Esophagus muscularis mucosa (tissue), 4 donors: ENCODE data around the gene BTBD7. TPM values are rescaled to one million over a fixed set of nuclear protein-coding genes. Genes with fewer than 3 reads are reported as not detected.

Source experiments
- DNase-seq: peaks from one replicate; pipeline ENCODE4 v3.0.0-alpha.2; 2017; ENCODE audit errors: extremely low spot score
- H3K27ac ChIP-seq, 4 donors: fragments of 200-600 bp; sonication (generic); replicated peaks in 1 of 4; 1 replicate in 3 of 4; 2 replicates in 1 of 4; pipeline ENCODE4 v1.5.1; 2016 to 2019; ENCODE audit warnings: mild to moderate bottlenecking in 1 of 4
- H3K27me3 ChIP-seq, 4 donors: fragments of 200-600 bp; sonication (generic); one replicate each; pipeline versions ENCODE4 v1.5.1 to v1.6.0; 2016 to 2019
- H3K36me3 ChIP-seq, 4 donors: fragments of 200-600 bp; sonication (generic); one replicate each; pipeline ENCODE4 v1.5.1; 2016 to 2019
- H3K4me1 ChIP-seq, 4 donors: fragments of 200-600 bp; sonication (generic); one replicate each; pipeline ENCODE4 v1.5.1; 2016 to 2019
- H3K4me3 ChIP-seq, 4 donors: fragments of 200-600 bp; sonication (generic); 1 replicate in 2 of 4; 2 replicates in 2 of 4; pipeline ENCODE4 v1.5.1; 2016 to 2019; ENCODE audit warnings: mild to moderate bottlenecking in 4 of 4, moderate library complexity in 1 of 4
- H3K9me3 ChIP-seq, 4 donors: fragments of 200-600 bp; sonication (generic); 1 replicate in 3 of 4; 2 replicates in 1 of 4; pipeline ENCODE4 v1.5.1; 2016 to 2019
- CTCF ChIP-seq, 3 experiments: fragments of 200-600 bp in 2 of 3; fragments of 450-650 bp in 1 of 3; sonication (generic) in 2 of 3; IDR thresholded peaks; one replicate each; pipeline ENCODE4 v1.5.1; 2017 to 2019; ENCODE audit warnings: antibody characterized with exemption in 3 of 3, mild to moderate bottlenecking in 2 of 3, moderate library complexity in 1 of 3
- EP300 ChIP-seq: sonication (generic); formaldehyde crosslinking; IDR thresholded peaks from one replicate; pipeline ENCODE4 v1.6.1; 2017; ENCODE audit warnings: antibody characterized with exemption
- POLR2A ChIP-seq: fragments of 450-650 bp; IDR thresholded peaks from one replicate; pipeline ENCODE4 v1.6.1; 2017; ENCODE audit warnings: antibody characterized with exemption, moderate library complexity, mild to moderate bottlenecking, low read depth
- POLR2AphosphoS5 ChIP-seq, 2 donors: sonication (generic); formaldehyde crosslinking; IDR thresholded peaks; one replicate each; pipeline ENCODE4 v1.6.1; 2017; ENCODE audit warnings: antibody characterized with exemption in 2 of 2
- WGBS: methylation state at CpG from one replicate; pipeline ENCODE4 v1.1.5; 2018; 5-methylcytosine and 5-hydroxymethylcytosine counted together
- intact Hi-C: fragments of 100-400 bp; cut with DNase I; formaldehyde crosslinking; loops from one replicate; pipeline ENCODE4 v1.15.1; 2023
- total RNA-seq, 4 donors: library from RNA; depleted of rRNA; stranded (reverse); fragments of >200 nt; gene quantifications; one replicate each; pipeline versions ENCODE4 v1.1.0 to v1.2.1, GENCODE V29; 2016

Gene BTBD7
- total RNA-seq, 4 donors from 2014 or later = 28.8 to 35.7 (median 30.1) TPM

- Histone ChIP-seq H3K4me3 (no peak overlapping the region), H3K27ac (no peak overlapping the region), H3K9me3 (no peaks in the 10 kb centered on the region), H3K4me1 (peaks cover 11 to 47% (median 39%) of the 10 kb centered on the region in 4 donors), H3K27me3 (no peaks in the 10 kb centered on the region), H3K36me3 (peaks cover 0 to 1% (median 0%) of the 10 kb centered on the region in 4 donors)
- WGBS = 86% methylated on average over 5 of the region's 5 CpGs
- intact Hi-C loops = no loop called here
- no peak for DNase-seq
- TF ChIP-seq CTCF (IDR thresholded peaks at IDR 0.05) (no peak), POLR2A (no peak), EP300 (no peak), POLR2AphosphoS5 (IDR thresholded peaks at IDR 0.05) (no peak)
These were observed 13.9 kb downstream of the BTBD7 start for GRCh38 chr14:93318927-93319326.

- peaks cover 11 to 42% (median 39%) of the 10 kb centered on the region in 4 donors for H3K4me1 ChIP-seq
- TF ChIP-seq EP300 (no peak), POLR2A (no peak), CTCF (IDR thresholded peaks at IDR 0.05) (no peak), POLR2AphosphoS5 (IDR thresholded peaks at IDR 0.05) (no peak)
- H3K4me3 ChIP-seq = no peak overlapping the region
- no peak for DNase-seq
- H3K27ac ChIP-seq = no peak overlapping the region
- intact Hi-C loops = no loop called here
- 68% methylated on average over 6 of the region's 6 CpGs for WGBS
- H3K27me3 ChIP-seq = no peaks in the 10 kb centered on the region
- H3K36me3 ChIP-seq = no peaks in the 10 kb centered on the region
- no peaks in the 10 kb centered on the region for H3K9me3 ChIP-seq
These were observed 14.7 kb downstream of the BTBD7 start for GRCh38 chr14:93317875-93318807.

GRCh38 chr14:93317210-93317874 lies 15.5 kb downstream of the BTBD7 start:
- no peak for DNase-seq
- Histone ChIP-seq H3K27ac (no peak overlapping the region), H3K4me1 (peaks cover 15 to 47% (median 46%) of the 10 kb centered on the region in 4 donors), H3K4me3 (no peak overlapping the region), H3K36me3 (no peaks in the 10 kb centered on the region), H3K9me3 (no peaks in the 10 kb centered on the region), H3K27me3 (no peaks in the 10 kb centered on the region)
- no peak for TF ChIP-seq EP300
- TF ChIP-seq POLR2AphosphoS5 (IDR thresholded peaks at IDR 0.05) = no peak
- TF ChIP-seq POLR2A = no peak
- no peak for TF ChIP-seq CTCF (IDR thresholded peaks at IDR 0.05)
- 85% methylated on average over 7 of the region's 7 CpGs for WGBS
- intact Hi-C loops = no loop called here

- Histone ChIP-seq H3K4me3 (no peak overlapping the region), H3K27me3 (no peaks in the 10 kb centered on the region), H3K9me3 (no peaks in the 10 kb centered on the region), H3K27ac (no peak overlapping the region), H3K4me1 (peaks cover 15 to 53% (median 47%) of the 10 kb centered on the region in 4 donors), H3K36me3 (no peaks in the 10 kb centered on the region)
- TF ChIP-seq POLR2A = no peak
- no peak for TF ChIP-seq POLR2AphosphoS5 (IDR thresholded peaks at IDR 0.05)
- TF ChIP-seq CTCF (IDR thresholded peaks at IDR 0.05) = no peak
- TF ChIP-seq EP300 = no peak
- DNase-seq = no peak
- WGBS = 74% methylated on average over 4 of the region's 4 CpGs
- intact Hi-C loops = no loop called here
These were observed 16.1 kb downstream of the BTBD7 start for GRCh38 chr14:93316716-93317115.
